K562 (cell line): Measurements from ENCODE around the gene SH3RF1. TPM values are rescaled to one million over a fixed set of nuclear protein-coding genes. Genes with fewer than 3 reads are reported as not detected.

ENCODE experiments used
- ATAC-seq: fragments of 200-7000 bp; cut with Tn5 transposase; 3 replicates; pipeline ENCODE4 v1.9.1; 2020; ENCODE audit warnings: moderate library complexity
- BruUV-seq: library from RNA; stranded (reverse); fragments of 400-500 nt; replicated peaks from 2 replicates; lab custom pipeline; 2021; lab: Mats Ljungman, UMichigan
- CTCF ChIA-PET: fragments of 300-600 bp; formaldehyde crosslinking; extraction: SDS; loops from one replicate; lab custom pipeline; 2021; ENCODE audit warnings: low intra/inter-chr PET ratio; lab: Yijun Ruan, JAX
- POLR2A ChIA-PET: fragments of 300-600, 350-650 bp; sonication (Branson Sonifier 250); formaldehyde crosslinking; extraction: SDS; loops from one replicate; lab custom pipeline; 2021; ENCODE audit warnings: antibody characterized with exemption, inconsistent platforms; lab: Yijun Ruan, JAX
- DNase-seq, 4 experiments: peaks; one replicate each; pipeline versions ENCODE4 v3.0.0 to v3.0.0-alpha.2; 2011 to 2018; ENCODE audit warnings: low spot score in 3 of 4, mixed read lengths in 3 of 4; ENCODE audit errors: extremely low read depth in 1 of 4
- FAIRE-seq: peaks from 2 replicates; lab custom pipeline; 2011; peaks lifted over from hg19 to GRCh38; lab: Jason Lieb, UNC
- H2AFZ ChIP-seq: 2 replicates; pipeline ENCODE4 v1.6.0; 2011; ENCODE audit warnings: low read depth, low read length, control low read depth, inconsistent platforms
- H3K27ac ChIP-seq: fragments of 200-600 bp; 3 replicates; pipeline ENCODE4 v1.8.0; 2011; ENCODE audit warnings: low read depth, mild to moderate bottlenecking, control low read depth, inconsistent platforms, low read length, moderate library complexity, mixed read lengths; ENCODE audit errors: extremely low read depth
- H3K27me3 ChIP-seq, 2 experiments: fragments of 300-600 bp in 1 of 2; 2 replicates in 1 of 2; 3 replicates in 1 of 2; pipeline versions ENCODE4 v1.6.0 to v1.8.0; 2011; ENCODE audit warnings: inconsistent platforms in 2 of 2, low read length in 2 of 2, mild to moderate bottlenecking in 1 of 2, mixed read lengths in 1 of 2, moderate library complexity in 1 of 2; ENCODE audit not compliant: control insufficient read depth in 2 of 2, insufficient read depth in 2 of 2
- H3K36me3 ChIP-seq: fragments of 300-600 bp; 3 replicates; pipeline ENCODE4 v1.8.0; 2011; ENCODE audit warnings: mild to moderate bottlenecking, low read length, inconsistent platforms; ENCODE audit not compliant: control insufficient read depth, insufficient read depth
- H3K4me1 ChIP-seq, 2 experiments: fragments of 200-600 bp in 1 of 2; replicated peaks in 1 of 2; 2 replicates in 1 of 2; 3 replicates in 1 of 2; pipeline versions ENCODE4 v1.5.1 to v1.8.0; 2011; ENCODE audit warnings: inconsistent platforms in 2 of 2, low read length in 2 of 2, mild to moderate bottlenecking in 1 of 2, mixed read lengths in 1 of 2, moderate library complexity in 1 of 2; ENCODE audit not compliant: control insufficient read depth in 2 of 2, insufficient read depth in 2 of 2
- H3K4me2 ChIP-seq: 2 replicates; pipeline ENCODE4 v1.6.1; 2011; ENCODE audit warnings: low read length, control low read depth, inconsistent platforms, mixed read lengths; ENCODE audit not compliant: insufficient read depth
- H3K4me3 ChIP-seq: fragments of 200-600 bp; sonication (generic), shearing (Covaris generic); 2 replicates; pipeline ENCODE4 v1.5.1; 2016; ENCODE audit warnings: control low read depth, inconsistent platforms
- H3K79me2 ChIP-seq: fragments of 200-600 bp; 3 replicates; pipeline ENCODE4 v1.8.0; 2011; ENCODE audit warnings: low read length, inconsistent platforms; ENCODE audit not compliant: control insufficient read depth, insufficient read depth
- H3K9ac ChIP-seq, 2 experiments: 2 replicates each; pipeline versions ENCODE4 v1.6.0 to v1.6.1; 2011; ENCODE audit warnings: low read depth in 2 of 2, low read length in 2 of 2, control low read depth in 1 of 2, inconsistent platforms in 1 of 2, mild to moderate bottlenecking in 1 of 2, mixed read lengths in 1 of 2; ENCODE audit not compliant: insufficient read depth in 1 of 2
- H3K9me1 ChIP-seq: one replicate; pipeline ENCODE4 v1.6.0; 2011; ENCODE audit warnings: inconsistent platforms, mild to moderate bottlenecking, low read length, moderate library complexity; ENCODE audit not compliant: control insufficient read depth, insufficient read depth
- H3K9me3 ChIP-seq: replicated peaks from 2 replicates; pipeline ENCODE4 v1.5.1; 2011; ENCODE audit warnings: low read depth, low read length, inconsistent platforms; ENCODE audit not compliant: control insufficient read depth, insufficient read depth
- H4K20me1 ChIP-seq: replicated peaks from 2 replicates; pipeline ENCODE4 v1.6.1; 2011; ENCODE audit warnings: low read length, inconsistent platforms, mixed read lengths; ENCODE audit not compliant: control insufficient read depth, insufficient read depth
- CGGBP1 ChIP-seq: fragments of 250-450 bp; sonication (Bioruptor Pico); IDR thresholded peaks from 2 replicates; pipeline ENCODE4 v1.9.0; 2021; ENCODE audit warnings: mild to moderate bottlenecking
- COPS2 ChIP-seq: fragments of 450-650 bp; conservative IDR thresholded peaks from 2 replicates; pipeline ENCODE4 v1.6.1; 2016; ENCODE audit warnings: mild to moderate bottlenecking, moderate library complexity
- FOXK2 ChIP-seq, 2 experiments: fragments of 450-650 bp; IDR thresholded peaks in 1 of 2; conservative IDR thresholded peaks in 1 of 2; 2 replicates each; pipeline ENCODE4 v1.6.1; 2016; ENCODE audit warnings: low read depth in 2 of 2, mild to moderate bottlenecking in 1 of 2
- HNRNPK ChIP-seq: fragments of 200-400 bp; formaldehyde crosslinking; IDR thresholded peaks from one replicate; pipeline ENCODE4 v1.6.1; 2018; ENCODE audit warnings: mild to moderate bottlenecking, low read depth, low read length; ENCODE audit not compliant: poor library complexity, severe bottlenecking
- MTF1 ChIP-seq: fragments of 250-450 bp; sonication (Bioruptor Pico); IDR thresholded peaks from 2 replicates; pipeline ENCODE4 v1.9.0; 2021; ENCODE audit warnings: moderate library complexity, mild to moderate bottlenecking, inconsistent platforms, borderline replicate concordance
- POLR2B ChIP-seq: fragments of 450-650 bp; IDR thresholded peaks from 2 replicates; pipeline ENCODE4 v1.6.1; 2018; ENCODE audit warnings: low read depth; ENCODE audit not compliant: partially characterized antibody
- RBM34 ChIP-seq: fragments of 200-400 bp; formaldehyde crosslinking; IDR thresholded peaks from 2 replicates; pipeline ENCODE4 v1.6.1; 2018; ENCODE audit warnings: low read length, borderline replicate concordance; ENCODE audit not compliant: insufficient read depth
- SAFB ChIP-seq: fragments of 200-400 bp; formaldehyde crosslinking; IDR thresholded peaks from 2 replicates; pipeline ENCODE4 v1.6.1; 2017; ENCODE audit warnings: low read depth, low read length, borderline replicate concordance
- STAG1 ChIP-seq: sonication (generic); formaldehyde crosslinking; IDR thresholded peaks from 2 replicates; pipeline ENCODE4 v1.5.0; 2020; ENCODE audit warnings: missing genetic modification reagents, borderline replicate concordance
- USF1 ChIP-seq: sonication (generic); formaldehyde crosslinking; IDR thresholded peaks from 2 replicates; pipeline ENCODE4 v1.9.0; 2022; ENCODE audit warnings: mild to moderate bottlenecking, missing genetic modification reagents
- ZFX ChIP-seq: sonication (generic); formaldehyde crosslinking; IDR thresholded peaks from 2 replicates; pipeline ENCODE4 v1.8.0; 2022; ENCODE audit warnings: mild to moderate bottlenecking, missing genetic modification reagents, moderate library complexity
- ZNF57 ChIP-seq: fragments of 450-650 bp; formaldehyde crosslinking; IDR thresholded peaks from 2 replicates; pipeline ENCODE4 v1.4.0; 2020; ENCODE audit warnings: mild to moderate bottlenecking, moderate library complexity
- ZNF699 ChIP-seq: fragments of 250-450 bp; sonication (Bioruptor Pico); IDR thresholded peaks from 2 replicates; pipeline ENCODE4 v1.8.0; 2021; ENCODE audit warnings: mild to moderate bottlenecking, moderate library complexity; ENCODE audit not compliant: insufficient replicate concordance
- ZNF75A ChIP-seq: fragments of 450-650 bp; formaldehyde crosslinking; IDR thresholded peaks from 2 replicates; pipeline ENCODE4 v1.4.0; 2020; ENCODE audit warnings: mild to moderate bottlenecking
- ZNF778 ChIP-seq: fragments of 450-650 bp; formaldehyde crosslinking; IDR thresholded peaks from 2 replicates; pipeline ENCODE4 v1.4.0; 2020; ENCODE audit warnings: mild to moderate bottlenecking, moderate library complexity
- WGBS: fragments of 100-300 bp; shearing (Covaris generic); methylation state at CpG from one replicate; pipeline ENCODE4 v1.1.6; 2016; ENCODE audit warnings: low coverage, mixed read lengths; ENCODE audit not compliant: insufficient coverage; ENCODE audit errors: missing lambda C conversion rate; 5-methylcytosine and 5-hydroxymethylcytosine counted together
- in situ Hi-C: fragments of 300-500 bp; cut with MboI; formaldehyde crosslinking; loops from 4 replicates; pipeline ENCODE4 v1.15.0; 2018; ENCODE audit warnings: inconsistent platforms, mixed read lengths
- intact Hi-C: fragments of 100-400 bp; cut with micrococcal nuclease; formaldehyde crosslinking; loops from 2 replicates; pipeline ENCODE4 v1.14.2; 2022
- polyA plus RNA-seq, 8 experiments: library from polyadenylated mRNA; depleted of rRNA in 4 of 8; stranded (reverse) in 5 of 8; unstranded in 3 of 8; fragments of >200 nt; fragmentation: Nextera tagmentation in 2 of 8; fragmentation: Illumina TruSeq in 1 of 8; extraction: Ambion mirVana in 2 of 8; extraction: Trizol in 1 of 8; gene quantifications; 2 replicates each; pipeline versions ENCODE4 v1.2.1 to v1.2.3, GENCODE V29; 2011 to 2014; ENCODE audit warnings: inconsistent platforms in 1 of 8, missing spikeins in 1 of 8
- total RNA-seq, 7 experiments: library from RNA; depleted of rRNA in 6 of 7; stranded (reverse); fragments of >200 nt in 6 of 7; fragmentation: Illumina TruSeq in 2 of 7; extraction: Trizol in 2 of 7; gene quantifications; 2 replicates each; pipeline versions ENCODE4 v1.2.1 to v1.2.3, GENCODE V29; 2011 to 2021; ENCODE audit warnings: low replicate concordance in 1 of 7
- TF ChIP-seq, protein P1 (sequence below): conservative IDR thresholded peaks from 2 replicates; pipeline ENCODE4 v1.6.1; 2011; ENCODE audit warnings: low read depth, mild to moderate bottlenecking, low read length; ENCODE audit not compliant: control insufficient read depth
- TF ChIP-seq, protein P2 (sequence below), 3 experiments: fragments of 200-800 bp in 1 of 3; fragments of 250-450 bp in 1 of 3; fragments of 450-650 bp in 1 of 3; sonication (Bioruptor Pico) in 1 of 3; sonication (Bioruptor generic) in 1 of 3; formaldehyde crosslinking in 1 of 3; IDR thresholded peaks; 2 replicates each; pipeline versions ENCODE4 v1.6.1 to v1.8.0; 2016 to 2022; ENCODE audit warnings: mild to moderate bottlenecking in 2 of 3, missing genetic modification characterization in 2 of 3, missing compliant biosample characterization in 1 of 3, moderate library complexity in 1 of 3

Gene SH3RF1
- total and polyA plus RNA-seq, 9 of the 15 experiments (the other 6 are each of a cell fraction or from before 2014, with no cell fraction given) = 0.04 to 0.16 (median 0.11) TPM; not detected in 6

GRCh38 chr4:169274033-169274432 lies 3.3 kb upstream of the SH3RF1 start:
- H3K4me2 ChIP-seq = no peak overlapping the region
- no peak for DNase-seq
- intact Hi-C loops = loop anchor here (10.0 kb wide), 1 partner anchor 211 kb away; no protein-coding TSS in a partner anchor
- no peak for FAIRE-seq
- no peaks in the 10 kb centered on the region for H3K79me2 ChIP-seq
- ChIA-PET POLR2A (no interaction called here), CTCF (no interaction called here)
- no peak overlapping the region for H3K4me3 ChIP-seq
- no peaks in the 10 kb centered on the region for H3K9me3 ChIP-seq
- no peak overlapping the region for H3K9ac ChIP-seq
- no peaks in the 10 kb centered on the region for H4K20me1 ChIP-seq
- no peak for ATAC-seq
- H2AFZ ChIP-seq = no peak overlapping the region
- H3K27ac ChIP-seq = no peak overlapping the region
- H3K9me1 ChIP-seq = no peaks in the 10 kb centered on the region
- H3K4me1 ChIP-seq = peaks cover 0 to 18% of the 10 kb centered on the region in 2 experiments; a peak in 2 of 5 replicates
- 0% methylated on average over 3 of the region's 3 CpGs for WGBS
- H3K27me3 ChIP-seq = peaks cover 17 to 24% of the 10 kb centered on the region in 2 experiments; a peak in 4 of 5 replicates
- in situ Hi-C loops = no loop called here
- no TSS peak for BruUV-seq
- H3K36me3 ChIP-seq = no peaks in the 10 kb centered on the region
- TF ChIP-seq POLR2B (no peak), ZFX (CRISPR knock-in tag) (no peak), HNRNPK (no peak), STAG1 (no peak), FOXK2 (conservative IDR thresholded peaks at IDR 0.05 in 1 of 2, IDR thresholded peaks at IDR 0.05 in 1 of 2; ENCODE audit: low read depth in 2 of 2) (no peak), SAFB (no peak), RBM34 (no peak), USF1 (CRISPR knock-in tag) (no peak), CGGBP1 (CRISPR knock-in tag) (no peak), ZNF778 (CRISPR knock-in tag) (no peak), COPS2 (no peak), ZNF75A (CRISPR knock-in tag) (no peak), ZNF57 (no peak), MTF1 (CRISPR knock-in tag) (no peak), ZNF699 (CRISPR knock-in tag) (no peak)
- TF ChIP-seq, protein P1, sequence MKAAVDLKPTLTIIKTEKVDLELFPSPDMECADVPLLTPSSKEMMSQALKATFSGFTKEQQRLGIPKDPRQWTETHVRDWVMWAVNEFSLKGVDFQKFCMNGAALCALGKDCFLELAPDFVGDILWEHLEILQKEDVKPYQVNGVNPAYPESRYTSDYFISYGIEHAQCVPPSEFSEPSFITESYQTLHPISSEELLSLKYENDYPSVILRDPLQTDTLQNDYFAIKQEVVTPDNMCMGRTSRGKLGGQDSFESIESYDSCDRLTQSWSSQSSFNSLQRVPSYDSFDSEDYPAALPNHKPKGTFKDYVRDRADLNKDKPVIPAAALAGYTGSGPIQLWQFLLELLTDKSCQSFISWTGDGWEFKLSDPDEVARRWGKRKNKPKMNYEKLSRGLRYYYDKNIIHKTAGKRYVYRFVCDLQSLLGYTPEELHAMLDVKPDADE = no peak
- TF ChIP-seq, protein P2, sequence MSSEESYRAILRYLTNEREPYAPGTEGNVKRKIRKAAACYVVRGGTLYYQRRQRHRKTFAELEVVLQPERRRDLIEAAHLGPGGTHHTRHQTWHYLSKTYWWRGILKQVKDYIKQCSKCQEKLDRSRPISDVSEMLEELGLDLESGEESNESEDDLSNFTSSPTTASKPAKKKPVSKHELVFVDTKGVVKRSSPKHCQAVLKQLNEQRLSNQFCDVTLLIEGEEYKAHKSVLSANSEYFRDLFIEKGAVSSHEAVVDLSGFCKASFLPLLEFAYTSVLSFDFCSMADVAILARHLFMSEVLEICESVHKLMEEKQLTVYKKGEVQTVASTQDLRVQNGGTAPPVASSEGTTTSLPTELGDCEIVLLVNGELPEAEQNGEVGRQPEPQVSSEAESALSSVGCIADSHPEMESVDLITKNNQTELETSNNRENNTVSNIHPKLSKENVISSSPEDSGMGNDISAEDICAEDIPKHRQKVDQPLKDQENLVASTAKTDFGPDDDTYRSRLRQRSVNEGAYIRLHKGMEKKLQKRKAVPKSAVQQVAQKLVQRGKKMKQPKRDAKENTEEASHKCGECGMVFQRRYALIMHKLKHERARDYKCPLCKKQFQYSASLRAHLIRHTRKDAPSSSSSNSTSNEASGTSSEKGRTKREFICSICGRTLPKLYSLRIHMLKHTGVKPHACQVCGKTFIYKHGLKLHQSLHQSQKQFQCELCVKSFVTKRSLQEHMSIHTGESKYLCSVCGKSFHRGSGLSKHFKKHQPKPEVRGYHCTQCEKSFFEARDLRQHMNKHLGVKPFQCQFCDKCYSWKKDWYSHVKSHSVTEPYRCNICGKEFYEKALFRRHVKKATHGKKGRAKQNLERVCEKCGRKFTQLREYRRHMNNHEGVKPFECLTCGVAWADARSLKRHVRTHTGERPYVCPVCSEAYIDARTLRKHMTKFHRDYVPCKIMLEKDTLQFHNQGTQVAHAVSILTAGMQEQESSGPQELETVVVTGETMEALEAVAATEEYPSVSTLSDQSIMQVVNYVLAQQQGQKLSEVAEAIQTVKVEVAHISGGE (CRISPR knock-in tag; IDR thresholded peaks at IDR 0.05) = no peak
